Measurements from ENCODE around the gene MYEOV.

DNA sequence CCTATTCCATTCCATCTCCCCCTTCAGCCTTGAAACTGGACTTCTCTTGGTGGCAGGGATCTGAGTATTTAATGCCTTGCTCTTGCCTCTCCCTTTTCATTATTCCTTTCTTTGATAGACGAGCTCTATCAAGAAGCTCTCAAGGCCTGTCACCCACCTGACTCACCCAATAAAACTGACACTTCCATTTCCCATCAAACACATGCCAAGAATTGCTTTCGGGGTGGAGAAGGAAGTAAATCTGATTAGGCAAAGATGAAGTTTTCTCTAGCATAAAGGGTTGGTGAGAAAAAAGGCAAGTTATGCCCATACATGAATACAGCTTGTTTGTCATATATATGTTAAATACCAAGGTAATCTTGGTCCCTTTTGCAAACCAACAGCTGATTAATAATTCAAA lies 34.9 kb upstream of the MYEOV start:
- TF ChIP-seq TCF12 (IDR thresholded peaks at IDR 0.05; ENCODE audit: low read depth, low read length), result no peak
- TF ChIP-seq, protein P1, sequence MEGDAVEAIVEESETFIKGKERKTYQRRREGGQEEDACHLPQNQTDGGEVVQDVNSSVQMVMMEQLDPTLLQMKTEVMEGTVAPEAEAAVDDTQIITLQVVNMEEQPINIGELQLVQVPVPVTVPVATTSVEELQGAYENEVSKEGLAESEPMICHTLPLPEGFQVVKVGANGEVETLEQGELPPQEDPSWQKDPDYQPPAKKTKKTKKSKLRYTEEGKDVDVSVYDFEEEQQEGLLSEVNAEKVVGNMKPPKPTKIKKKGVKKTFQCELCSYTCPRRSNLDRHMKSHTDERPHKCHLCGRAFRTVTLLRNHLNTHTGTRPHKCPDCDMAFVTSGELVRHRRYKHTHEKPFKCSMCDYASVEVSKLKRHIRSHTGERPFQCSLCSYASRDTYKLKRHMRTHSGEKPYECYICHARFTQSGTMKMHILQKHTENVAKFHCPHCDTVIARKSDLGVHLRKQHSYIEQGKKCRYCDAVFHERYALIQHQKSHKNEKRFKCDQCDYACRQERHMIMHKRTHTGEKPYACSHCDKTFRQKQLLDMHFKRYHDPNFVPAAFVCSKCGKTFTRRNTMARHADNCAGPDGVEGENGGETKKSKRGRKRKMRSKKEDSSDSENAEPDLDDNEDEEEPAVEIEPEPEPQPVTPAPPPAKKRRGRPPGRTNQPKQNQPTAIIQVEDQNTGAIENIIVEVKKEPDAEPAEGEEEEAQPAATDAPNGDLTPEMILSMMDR (IDR thresholded peaks at IDR 0.05 in 2 of 3, conservative IDR thresholded peaks at IDR 0.05 in 1 of 3; ENCODE audit: control insufficient read depth in 2 of 3, extremely low read depth in 1 of 3, insufficient read depth in 1 of 3, low read depth in 3 of 3, low read length in 3 of 3), result no peak
- TF ChIP-seq EGR1 (IDR thresholded peaks at IDR 0.05; ENCODE audit: borderline replicate concordance in 1 of 2, low read depth in 2 of 2, low read length in 2 of 2), result no peak
